Liver (tissue), 9 donors: Measurements from ENCODE around the gene ERBB3. TPM values are rescaled to one million over a fixed set of nuclear protein-coding genes. Genes with fewer than 3 reads are reported as not detected.

ENCODE experiments used
- DNase-seq: peaks from one replicate; pipeline ENCODE4 v3.0.0-alpha.2; 2017; ENCODE audit warnings: low spot score
- H3K27ac ChIP-seq, 2 donors: one replicate each; pipeline ENCODE4 v1.7.0; 2013; ENCODE audit warnings: inconsistent platforms in 2 of 2, low read length in 2 of 2, control low read depth in 1 of 2, low read depth in 1 of 2, mild to moderate bottlenecking in 1 of 2
- H3K27me3 ChIP-seq, 4 donors: one replicate each; pipeline versions ENCODE4 v1.6.1 to v1.7.0; 2013; ENCODE audit warnings: low read length in 3 of 4, inconsistent platforms in 1 of 4, mild to moderate bottlenecking in 1 of 4, moderate library complexity in 1 of 4; ENCODE audit not compliant: control insufficient read depth in 4 of 4, insufficient read depth in 4 of 4
- H3K36me3 ChIP-seq, 4 donors: one replicate each; pipeline versions ENCODE4 v1.6.1 to v1.7.0; 2013; ENCODE audit warnings: low read length in 3 of 4, mild to moderate bottlenecking in 3 of 4, low read depth in 1 of 4, moderate library complexity in 1 of 4; ENCODE audit not compliant: control insufficient read depth in 4 of 4, insufficient read depth in 3 of 4
- H3K4me1 ChIP-seq, 4 donors: one replicate each; pipeline versions ENCODE4 v1.6.1 to v1.7.0; 2013; ENCODE audit warnings: low read length in 3 of 4, mild to moderate bottlenecking in 3 of 4, moderate library complexity in 1 of 4; ENCODE audit not compliant: control insufficient read depth in 4 of 4, insufficient read depth in 4 of 4
- H3K4me3 ChIP-seq, 3 donors: one replicate each; pipeline versions ENCODE4 v1.6.1 to v1.7.0; 2013; ENCODE audit warnings: low read length in 3 of 3, control low read depth in 1 of 3, low read depth in 1 of 3, mild to moderate bottlenecking in 1 of 3
- H3K9ac ChIP-seq, 2 donors: one replicate each; pipeline ENCODE4 v1.7.0; 2013; ENCODE audit warnings: low read length in 2 of 2, mild to moderate bottlenecking in 2 of 2, moderate library complexity in 2 of 2, control low read depth in 1 of 2, low read depth in 1 of 2
- H3K9me3 ChIP-seq, 4 donors: one replicate each; pipeline versions ENCODE4 v1.6.1 to v1.7.0; 2013; ENCODE audit warnings: low read length in 3 of 4; ENCODE audit not compliant: control insufficient read depth in 4 of 4
- EGR1 ChIP-seq, 2 donors: IDR thresholded peaks; 2 replicates each; pipeline ENCODE4 v1.6.1; 2016 to 2018; ENCODE audit warnings: antibody characterized with exemption in 2 of 2, low read depth in 2 of 2
- FOXA1 ChIP-seq: IDR thresholded peaks from 2 replicates; pipeline ENCODE4 v1.6.1; 2016; ENCODE audit warnings: antibody characterized with exemption
- FOXA2 ChIP-seq: IDR thresholded peaks from 2 replicates; pipeline ENCODE4 v1.6.1; 2016; ENCODE audit warnings: antibody characterized with exemption
- GABPA ChIP-seq, 2 donors: IDR thresholded peaks in 1 of 2; conservative IDR thresholded peaks in 1 of 2; 2 replicates each; pipeline ENCODE4 v1.6.1; 2016; ENCODE audit warnings: antibody characterized with exemption in 2 of 2, mild to moderate bottlenecking in 1 of 2, moderate library complexity in 1 of 2
- HNF4A ChIP-seq, 2 donors: conservative IDR thresholded peaks; 2 replicates each; pipeline ENCODE4 v1.6.1; 2016; ENCODE audit warnings: antibody characterized with exemption in 2 of 2, mild to moderate bottlenecking in 2 of 2
- HNF4G ChIP-seq: IDR thresholded peaks from 2 replicates; pipeline ENCODE4 v1.6.1; 2016; ENCODE audit warnings: antibody characterized with exemption
- JUND ChIP-seq, 2 donors: IDR thresholded peaks; 2 replicates each; pipeline ENCODE4 v1.6.1; 2016; ENCODE audit warnings: antibody characterized with exemption in 2 of 2
- NR2F2 ChIP-seq: IDR thresholded peaks from 2 replicates; pipeline ENCODE4 v1.6.1; 2016; ENCODE audit warnings: antibody characterized with exemption
- RAD21 ChIP-seq, 2 donors: IDR thresholded peaks; 2 replicates each; pipeline ENCODE4 v1.6.1; 2016; ENCODE audit warnings: antibody characterized with exemption in 2 of 2, mild to moderate bottlenecking in 2 of 2
- RXRA ChIP-seq, 2 donors: IDR thresholded peaks; 2 replicates each; pipeline ENCODE4 v1.6.1; 2017 to 2018; ENCODE audit warnings: antibody characterized with exemption in 2 of 2, mild to moderate bottlenecking in 1 of 2
- SP1 ChIP-seq: IDR thresholded peaks from 2 replicates; pipeline ENCODE4 v1.6.1; 2018; ENCODE audit warnings: antibody characterized with exemption, mild to moderate bottlenecking
- TAF1 ChIP-seq: conservative IDR thresholded peaks from 2 replicates; pipeline ENCODE4 v1.6.1; 2016; ENCODE audit warnings: antibody characterized with exemption, mild to moderate bottlenecking
- YY1 ChIP-seq: IDR thresholded peaks from 2 replicates; pipeline ENCODE4 v1.6.1; 2016; ENCODE audit warnings: antibody characterized with exemption, mild to moderate bottlenecking
- WGBS: extraction: QIAGEN DNeasy Blood & Tissue Kit; methylation state at CpG from one replicate; pipeline ENCODE4 v1.1.7; 2013; 5-methylcytosine and 5-hydroxymethylcytosine counted together
- polyA plus RNA-seq, 2 donors: library from polyadenylated mRNA; stranded (reverse) in 1 of 2; unstranded in 1 of 2; fragments of 200-250 nt in 1 of 2; fragments of >200 nt in 1 of 2; fragmentation: Nextera tagmentation in 1 of 2; extraction: Ambion mirVana in 1 of 2; gene quantifications; one replicate each; pipeline versions ENCODE4 v1.2.1 to v1.2.3, GENCODE V29; 2013 to 2015
- total RNA-seq, 2 donors: library from RNA; depleted of rRNA; stranded (reverse); fragments of >200 nt; gene quantifications; one replicate each; pipeline ENCODE4 v1.2.3, GENCODE V29; 2014
- TF ChIP-seq, protein P1 (sequence below): fragments of 150-350 bp; IDR thresholded peaks from 2 replicates; pipeline ENCODE4 v1.5.1; 2017; ENCODE audit warnings: improper control_type of control experiment, low read depth, low read length; ENCODE audit not compliant: missing input control
- TF ChIP-seq, protein P2 (sequence below): IDR thresholded peaks from 2 replicates; pipeline ENCODE4 v1.6.1; 2016; ENCODE audit warnings: antibody characterized with exemption
- TF ChIP-seq, protein P3 (sequence below): IDR thresholded peaks from 2 replicates; pipeline ENCODE4 v1.6.1; 2016; ENCODE audit warnings: antibody characterized with exemption
- TF ChIP-seq, protein P4 (sequence below): IDR thresholded peaks from 2 replicates; pipeline ENCODE4 v1.6.1; 2016; ENCODE audit warnings: antibody characterized with exemption
- TF ChIP-seq, protein P5 (sequence below): IDR thresholded peaks from 2 replicates; pipeline ENCODE4 v1.6.1; 2016; ENCODE audit warnings: antibody characterized with exemption, mild to moderate bottlenecking
- donor health status: healthy.
- donor health status: healthy.
- donor health status: healthy.
- donor health status: healthy.
- donor health status: healthy.

ERBB3 gene
- total and polyA plus RNA-seq, 4 donors = 32.4 to 141 (median 51.6) TPM

DNA sequence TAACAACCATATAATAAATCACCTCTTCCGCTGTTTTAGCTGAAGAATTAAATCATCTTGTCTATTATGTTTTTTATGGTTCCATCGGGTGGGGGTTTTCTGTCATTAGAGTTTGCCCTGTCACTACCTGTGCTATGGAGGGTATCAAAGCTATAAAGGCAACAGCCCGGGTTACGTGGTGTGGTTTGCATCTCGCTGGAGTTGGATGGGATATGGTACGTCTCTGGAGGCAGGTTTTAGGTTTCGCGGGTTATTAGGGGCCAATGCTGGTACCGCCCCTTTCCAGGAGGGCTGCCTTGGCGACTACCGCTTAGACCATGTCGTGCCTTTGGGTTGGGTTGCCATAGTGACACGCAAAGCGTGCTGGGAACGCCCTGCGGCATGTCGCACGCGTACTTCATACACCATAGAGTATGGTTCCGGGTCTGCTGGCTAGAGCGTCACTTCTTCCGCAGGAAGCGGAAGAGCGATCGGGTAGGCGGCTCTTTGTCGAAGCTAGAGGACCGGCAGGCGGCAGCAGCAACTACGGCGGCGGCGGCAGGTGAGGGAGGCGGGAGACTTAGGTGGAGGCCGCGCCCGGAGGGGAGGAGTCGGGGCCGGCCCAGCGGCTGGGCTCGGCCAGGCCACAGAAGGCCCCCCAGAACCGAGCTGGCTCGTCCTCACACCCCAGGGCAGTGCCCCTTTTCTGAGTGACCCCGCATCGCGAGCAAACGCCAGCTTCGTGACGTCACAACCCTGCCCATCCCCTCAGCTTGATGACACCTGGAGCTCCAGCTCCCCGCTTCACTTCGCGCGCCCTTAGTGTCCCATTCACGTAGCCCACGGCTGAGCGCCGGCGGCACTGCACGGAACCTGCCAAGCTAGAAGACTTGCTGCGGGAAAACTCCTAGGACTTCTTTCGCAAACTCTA lies 38.1 kb downstream of the ERBB3 start, which contains the start of gene ZC3H10:
TSS of gene ZC3H10 (plus strand) at position 489 of the 910 bp plus-strand sequence. CDS start 2,297 bp downstream, outside the sequence.
- Histone ChIP-seq H3K4me1 (peaks cover 33 to 56% (median 45%) of the 10 kb centered on the region in 4 donors), H3K36me3 (peaks cover 0 to 6% (median 2%) of the 10 kb centered on the region in 4 donors), H3K9me3 (no peaks in the 10 kb centered on the region), H3K9ac (peak within 1 kb of the TSS; percentile 69 to 98), H3K27ac (peak within 1 kb of the TSS; percentile 93 to 96), H3K4me3 (peak within 1 kb of the TSS; percentile 74 to 97 (median 95)), H3K27me3 (no peaks in the 10 kb centered on the region)
- DNase-seq = peak; percentile 93
- peak; percentile 71 to 96 for TF ChIP-seq EGR1 (IDR thresholded peaks at IDR 0.05; ENCODE audit: low read depth in 2 of 2)
- TF ChIP-seq, protein P1, sequence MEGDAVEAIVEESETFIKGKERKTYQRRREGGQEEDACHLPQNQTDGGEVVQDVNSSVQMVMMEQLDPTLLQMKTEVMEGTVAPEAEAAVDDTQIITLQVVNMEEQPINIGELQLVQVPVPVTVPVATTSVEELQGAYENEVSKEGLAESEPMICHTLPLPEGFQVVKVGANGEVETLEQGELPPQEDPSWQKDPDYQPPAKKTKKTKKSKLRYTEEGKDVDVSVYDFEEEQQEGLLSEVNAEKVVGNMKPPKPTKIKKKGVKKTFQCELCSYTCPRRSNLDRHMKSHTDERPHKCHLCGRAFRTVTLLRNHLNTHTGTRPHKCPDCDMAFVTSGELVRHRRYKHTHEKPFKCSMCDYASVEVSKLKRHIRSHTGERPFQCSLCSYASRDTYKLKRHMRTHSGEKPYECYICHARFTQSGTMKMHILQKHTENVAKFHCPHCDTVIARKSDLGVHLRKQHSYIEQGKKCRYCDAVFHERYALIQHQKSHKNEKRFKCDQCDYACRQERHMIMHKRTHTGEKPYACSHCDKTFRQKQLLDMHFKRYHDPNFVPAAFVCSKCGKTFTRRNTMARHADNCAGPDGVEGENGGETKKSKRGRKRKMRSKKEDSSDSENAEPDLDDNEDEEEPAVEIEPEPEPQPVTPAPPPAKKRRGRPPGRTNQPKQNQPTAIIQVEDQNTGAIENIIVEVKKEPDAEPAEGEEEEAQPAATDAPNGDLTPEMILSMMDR = peak; percentile 34
- no peak for TF ChIP-seq HNF4G
- TF ChIP-seq NR2F2 = peak; percentile 36
- TF ChIP-seq HNF4A (conservative IDR thresholded peaks at IDR 0.05) = peak; percentile 8 to 9
- TF ChIP-seq TAF1 = peak; percentile 18
- TF ChIP-seq RXRA (IDR thresholded peaks at IDR 0.05) = peak; percentile 66 to 71
- peak; percentile 62 to 65 for TF ChIP-seq RAD21 (IDR thresholded peaks at IDR 0.05)
- TF ChIP-seq, protein P2, sequence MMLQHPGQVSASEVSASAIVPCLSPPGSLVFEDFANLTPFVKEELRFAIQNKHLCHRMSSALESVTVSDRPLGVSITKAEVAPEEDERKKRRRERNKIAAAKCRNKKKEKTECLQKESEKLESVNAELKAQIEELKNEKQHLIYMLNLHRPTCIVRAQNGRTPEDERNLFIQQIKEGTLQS = peak; percentile 44
- peak; percentile 88 to 98 for TF ChIP-seq GABPA (IDR thresholded peaks at IDR 0.05 in 1 of 2, conservative IDR thresholded peaks at IDR 0.05 in 1 of 2)
- no peak for TF ChIP-seq FOXA2
- TF ChIP-seq FOXA1 = no peak
- peak; percentile 41 to 69 for TF ChIP-seq JUND (IDR thresholded peaks at IDR 0.05)
- TF ChIP-seq, protein P3, sequence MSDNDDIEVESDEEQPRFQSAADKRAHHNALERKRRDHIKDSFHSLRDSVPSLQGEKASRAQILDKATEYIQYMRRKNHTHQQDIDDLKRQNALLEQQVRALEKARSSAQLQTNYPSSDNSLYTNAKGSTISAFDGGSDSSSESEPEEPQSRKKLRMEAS = peak; percentile 97
- TF ChIP-seq YY1 = peak; percentile 90
- peak; percentile 79 for TF ChIP-seq SP1
- TF ChIP-seq, protein P4, sequence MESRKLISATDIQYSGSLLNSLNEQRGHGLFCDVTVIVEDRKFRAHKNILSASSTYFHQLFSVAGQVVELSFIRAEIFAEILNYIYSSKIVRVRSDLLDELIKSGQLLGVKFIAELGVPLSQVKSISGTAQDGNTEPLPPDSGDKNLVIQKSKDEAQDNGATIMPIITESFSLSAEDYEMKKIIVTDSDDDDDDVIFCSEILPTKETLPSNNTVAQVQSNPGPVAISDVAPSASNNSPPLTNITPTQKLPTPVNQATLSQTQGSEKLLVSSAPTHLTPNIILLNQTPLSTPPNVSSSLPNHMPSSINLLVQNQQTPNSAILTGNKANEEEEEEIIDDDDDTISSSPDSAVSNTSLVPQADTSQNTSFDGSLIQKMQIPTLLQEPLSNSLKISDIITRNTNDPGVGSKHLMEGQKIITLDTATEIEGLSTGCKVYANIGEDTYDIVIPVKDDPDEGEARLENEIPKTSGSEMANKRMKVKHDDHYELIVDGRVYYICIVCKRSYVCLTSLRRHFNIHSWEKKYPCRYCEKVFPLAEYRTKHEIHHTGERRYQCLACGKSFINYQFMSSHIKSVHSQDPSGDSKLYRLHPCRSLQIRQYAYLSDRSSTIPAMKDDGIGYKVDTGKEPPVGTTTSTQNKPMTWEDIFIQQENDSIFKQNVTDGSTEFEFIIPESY = peak; percentile 74
- TF ChIP-seq, protein P5, sequence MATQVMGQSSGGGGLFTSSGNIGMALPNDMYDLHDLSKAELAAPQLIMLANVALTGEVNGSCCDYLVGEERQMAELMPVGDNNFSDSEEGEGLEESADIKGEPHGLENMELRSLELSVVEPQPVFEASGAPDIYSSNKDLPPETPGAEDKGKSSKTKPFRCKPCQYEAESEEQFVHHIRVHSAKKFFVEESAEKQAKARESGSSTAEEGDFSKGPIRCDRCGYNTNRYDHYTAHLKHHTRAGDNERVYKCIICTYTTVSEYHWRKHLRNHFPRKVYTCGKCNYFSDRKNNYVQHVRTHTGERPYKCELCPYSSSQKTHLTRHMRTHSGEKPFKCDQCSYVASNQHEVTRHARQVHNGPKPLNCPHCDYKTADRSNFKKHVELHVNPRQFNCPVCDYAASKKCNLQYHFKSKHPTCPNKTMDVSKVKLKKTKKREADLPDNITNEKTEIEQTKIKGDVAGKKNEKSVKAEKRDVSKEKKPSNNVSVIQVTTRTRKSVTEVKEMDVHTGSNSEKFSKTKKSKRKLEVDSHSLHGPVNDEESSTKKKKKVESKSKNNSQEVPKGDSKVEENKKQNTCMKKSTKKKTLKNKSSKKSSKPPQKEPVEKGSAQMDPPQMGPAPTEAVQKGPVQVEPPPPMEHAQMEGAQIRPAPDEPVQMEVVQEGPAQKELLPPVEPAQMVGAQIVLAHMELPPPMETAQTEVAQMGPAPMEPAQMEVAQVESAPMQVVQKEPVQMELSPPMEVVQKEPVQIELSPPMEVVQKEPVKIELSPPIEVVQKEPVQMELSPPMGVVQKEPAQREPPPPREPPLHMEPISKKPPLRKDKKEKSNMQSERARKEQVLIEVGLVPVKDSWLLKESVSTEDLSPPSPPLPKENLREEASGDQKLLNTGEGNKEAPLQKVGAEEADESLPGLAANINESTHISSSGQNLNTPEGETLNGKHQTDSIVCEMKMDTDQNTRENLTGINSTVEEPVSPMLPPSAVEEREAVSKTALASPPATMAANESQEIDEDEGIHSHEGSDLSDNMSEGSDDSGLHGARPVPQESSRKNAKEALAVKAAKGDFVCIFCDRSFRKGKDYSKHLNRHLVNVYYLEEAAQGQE = peak; percentile 78
- under 1% methylated on average over 61 of the region's 61 CpGs for WGBS
